ENCODE data around the gene POLR3C.
"Not testable (repeated sequence)": the region's sequence is repeated elsewhere in the genome, so short reads cannot be mapped to it uniquely, and the experiment has no call there.

The POLR3C gene, protein sequence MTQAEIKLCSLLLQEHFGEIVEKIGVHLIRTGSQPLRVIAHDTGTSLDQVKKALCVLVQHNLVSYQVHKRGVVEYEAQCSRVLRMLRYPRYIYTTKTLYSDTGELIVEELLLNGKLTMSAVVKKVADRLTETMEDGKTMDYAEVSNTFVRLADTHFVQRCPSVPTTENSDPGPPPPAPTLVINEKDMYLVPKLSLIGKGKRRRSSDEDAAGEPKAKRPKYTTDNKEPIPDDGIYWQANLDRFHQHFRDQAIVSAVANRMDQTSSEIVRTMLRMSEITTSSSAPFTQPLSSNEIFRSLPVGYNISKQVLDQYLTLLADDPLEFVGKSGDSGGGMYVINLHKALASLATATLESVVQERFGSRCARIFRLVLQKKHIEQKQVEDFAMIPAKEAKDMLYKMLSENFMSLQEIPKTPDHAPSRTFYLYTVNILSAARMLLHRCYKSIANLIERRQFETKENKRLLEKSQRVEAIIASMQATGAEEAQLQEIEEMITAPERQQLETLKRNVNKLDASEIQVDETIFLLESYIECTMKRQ

DNA sequence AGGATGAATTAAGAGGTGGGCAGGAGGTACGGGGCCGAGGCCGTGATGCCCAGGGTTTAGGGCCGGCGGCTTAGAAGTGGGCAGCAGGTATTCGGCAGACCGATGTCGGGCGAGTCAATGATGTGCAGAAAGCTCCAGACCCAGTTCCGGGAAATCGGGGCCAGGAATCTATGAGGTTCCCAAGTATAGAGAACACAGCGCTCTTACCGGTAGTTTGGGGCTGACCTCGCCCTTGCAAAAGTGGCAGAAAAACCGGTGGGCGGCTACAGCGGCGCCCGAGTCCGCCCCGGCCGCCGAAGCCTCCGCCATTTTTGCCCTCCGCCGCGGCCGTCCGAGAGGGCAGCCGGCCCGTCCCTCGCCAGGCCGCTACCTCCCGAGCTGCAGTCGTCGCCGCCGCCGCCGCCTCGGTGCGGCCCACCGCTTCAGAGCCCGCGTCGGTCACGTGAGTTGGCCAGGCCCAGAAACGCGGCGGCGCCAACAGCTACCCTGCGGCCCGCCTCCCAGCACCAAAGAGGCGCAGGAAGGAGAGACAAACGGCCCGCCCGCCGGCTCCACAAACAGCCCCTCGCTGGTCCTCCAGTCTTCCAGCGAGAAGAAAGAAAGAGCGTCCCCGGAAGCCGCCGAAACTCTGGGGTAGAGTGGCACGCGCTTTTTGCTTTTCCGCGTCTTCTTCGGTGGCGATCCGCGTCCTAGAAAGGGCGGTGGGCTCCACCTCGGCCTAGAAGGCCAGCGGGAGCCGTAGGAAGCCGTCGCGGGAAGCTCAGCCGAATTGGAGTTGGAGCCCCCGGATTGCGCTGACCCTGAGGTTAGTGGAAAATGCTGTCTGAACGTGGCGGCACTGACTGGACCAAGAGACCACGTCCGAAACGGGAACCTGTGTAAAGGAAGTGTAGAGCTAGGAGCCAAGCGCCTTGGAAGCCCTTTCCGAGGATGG is at the start of gene POLR3C, which contains the start of gene RNF115:
TSS of gene POLR3C (plus strand) at position 636 of the 934 bp plus-strand sequence. CDS start 1,577 bp downstream, outside the sequence.
TSS of gene RNF115 (minus strand) at position 531 of the 934 bp plus-strand sequence. CDS start at position 309, 222 bp downstream.
- H3K4me1 Mint-ChIP-seq = peaks cover 12 to 18% of the 10 kb centered on the region in 2 donors
- H3K4me3 Mint-ChIP-seq = peak within 1 kb of the TSS; percentile 93 to 99
- H3K27me3 Mint-ChIP-seq = no peaks in the 10 kb centered on the region
- peaks cover 22 to 32% of the 10 kb centered on the region in 2 donors for H3K36me3 Mint-ChIP-seq
- H3K9me3 Mint-ChIP-seq = no peaks in the 10 kb centered on the region
- peak within 1 kb of the TSS; percentile 97 for H3K27ac Mint-ChIP-seq
- DNase-seq (peak; percentile 81), ATAC-seq (replicated peaks) (peak; percentile 97)

DNA sequence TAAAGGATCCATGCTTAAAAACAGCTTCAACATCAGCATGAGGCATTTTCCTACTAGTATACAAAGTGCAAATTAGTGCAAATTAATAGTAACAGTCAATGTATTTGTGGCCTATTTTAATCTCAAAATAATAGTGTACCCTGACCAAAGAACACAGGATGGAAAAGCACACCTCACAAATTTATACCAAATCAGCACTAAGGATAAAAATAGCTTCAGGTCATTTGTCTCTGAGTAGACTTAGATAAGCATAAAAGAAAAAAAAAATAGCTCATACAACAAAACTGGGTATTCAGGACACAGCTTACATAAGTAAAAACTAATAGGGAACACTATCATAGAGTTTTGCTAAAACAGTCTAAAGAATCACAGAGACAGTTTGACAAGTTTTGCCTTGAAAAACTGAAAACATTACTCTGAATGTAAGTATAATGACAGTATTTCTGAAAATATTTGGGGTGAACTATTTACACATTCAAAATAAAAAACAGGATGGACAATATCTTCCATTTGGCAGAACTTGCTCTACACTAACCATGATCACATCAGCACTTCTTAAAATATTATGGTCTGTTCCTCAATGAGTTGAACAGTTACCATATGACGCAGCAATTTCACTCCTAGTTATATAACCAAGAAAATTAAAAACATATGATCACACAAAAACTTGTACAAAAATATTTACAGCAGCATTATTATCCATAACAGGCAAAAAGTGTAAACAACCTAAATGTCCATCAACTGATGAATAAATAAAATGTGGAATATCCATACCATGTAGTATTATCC is 46.4 kb upstream of the POLR3C start:
- H3K27me3 Mint-ChIP-seq = no peaks in the 10 kb centered on the region
- H3K27ac Mint-ChIP-seq = peak overlapping the region; percentile 49
- no peaks in the 10 kb centered on the region for H3K9me3 Mint-ChIP-seq
- DNase-seq (no peak), ATAC-seq (replicated peaks) (no peak)
- H3K4me3 Mint-ChIP-seq = no peak overlapping the region
- peaks cover 0 to 10% of the 10 kb centered on the region in 2 donors for H3K4me1 Mint-ChIP-seq
- peaks cover 17 to 29% of the 10 kb centered on the region in 2 donors for H3K36me3 Mint-ChIP-seq

DNA sequence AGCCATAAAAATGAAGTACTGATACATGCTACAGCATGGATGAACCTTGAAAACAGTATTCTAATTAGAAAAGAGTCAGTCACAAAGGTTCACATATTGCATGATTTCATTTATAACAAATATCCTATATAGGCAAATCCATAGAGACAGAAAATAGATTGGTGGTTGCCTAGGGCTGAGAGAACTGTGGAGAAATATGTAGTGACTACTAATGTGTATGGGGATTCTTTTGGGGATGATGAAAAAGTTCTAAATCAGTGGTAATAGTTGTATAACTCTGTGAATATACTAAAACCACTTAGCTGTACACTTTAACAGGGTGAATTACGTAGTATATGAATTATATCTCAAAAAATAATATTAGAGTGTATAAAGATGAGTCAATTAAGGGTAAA is 45.9 kb upstream of the POLR3C start:
- H3K4me1 Mint-ChIP-seq = peaks cover 0 to 10% of the 10 kb centered on the region in 2 donors
- ATAC-seq (replicated peaks) (no peak), DNase-seq (no peak)
- H3K27ac Mint-ChIP-seq = no peak overlapping the region
- H3K4me3 Mint-ChIP-seq = no peak overlapping the region
- no peaks in the 10 kb centered on the region for H3K27me3 Mint-ChIP-seq
- peaks cover 13 to 24% of the 10 kb centered on the region in 2 donors for H3K36me3 Mint-ChIP-seq
- no peaks in the 10 kb centered on the region for H3K9me3 Mint-ChIP-seq

DNA sequence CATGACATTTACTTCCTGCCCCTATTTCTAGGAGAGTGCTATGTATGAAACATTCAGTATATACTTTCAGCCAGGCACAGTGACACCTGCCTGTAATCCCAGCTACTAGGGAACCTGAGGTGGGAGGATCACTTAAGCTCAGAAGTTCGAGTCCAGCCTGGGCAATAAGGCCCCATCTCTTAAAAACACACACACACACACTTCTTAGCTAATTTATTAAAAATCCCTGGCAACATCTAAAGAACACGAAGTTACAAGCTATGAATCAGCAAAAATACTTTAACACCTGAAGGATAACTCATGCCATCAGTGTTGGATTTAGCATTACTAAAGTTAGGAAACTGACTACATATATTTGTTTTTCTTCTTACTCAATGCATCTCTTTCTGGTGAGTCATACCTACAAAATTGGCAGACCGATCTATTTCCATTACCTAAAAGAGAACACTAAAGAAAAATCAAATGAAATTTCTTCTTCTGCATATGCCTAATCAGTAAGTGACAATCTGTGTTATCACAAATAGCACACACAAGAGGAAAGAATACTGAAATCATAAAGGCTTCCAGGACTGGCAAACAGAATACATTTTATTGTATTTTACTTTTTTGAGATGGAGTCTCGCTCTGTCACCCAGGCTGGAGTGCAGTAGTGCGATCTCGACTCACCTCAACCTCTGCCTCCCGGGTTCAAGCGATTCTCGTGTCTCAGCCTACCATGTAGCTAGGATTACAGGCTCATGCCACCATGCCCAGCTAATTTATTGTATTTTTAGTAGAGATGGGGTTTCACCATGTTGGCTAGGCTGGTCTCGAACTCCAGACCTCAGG is 41.5 kb upstream of the POLR3C start:
- no peak for ATAC-seq (replicated peaks)

DNA sequence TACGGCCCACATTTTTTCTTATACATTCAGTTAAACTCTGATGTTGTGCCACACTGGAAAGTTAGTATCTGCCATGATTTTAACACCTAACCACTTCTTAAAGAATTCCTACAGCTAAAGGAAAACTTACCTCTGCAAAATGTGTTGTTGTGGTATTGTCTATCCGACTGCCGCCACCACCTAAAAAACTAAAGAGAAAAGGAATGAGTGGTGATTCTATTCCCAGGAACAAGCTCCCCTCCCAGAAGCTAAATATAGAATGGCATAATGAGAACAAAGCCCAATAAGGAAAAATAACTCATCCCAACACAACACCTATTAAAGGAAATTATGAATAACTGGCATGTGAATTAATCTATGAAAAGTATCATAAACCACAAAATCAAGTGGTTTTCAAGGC is 39.6 kb upstream of the POLR3C start:
- DNase-seq (no peak), ATAC-seq (replicated peaks) (no peak)
- Mint-ChIP-seq H3K27ac (no peak overlapping the region), H3K9me3 (no peaks in the 10 kb centered on the region), H3K36me3 (peaks cover 12 to 24% of the 10 kb centered on the region in 2 donors), H3K4me3 (no peak overlapping the region), H3K27me3 (no peaks in the 10 kb centered on the region), H3K4me1 (peaks cover 2 to 6% of the 10 kb centered on the region in 2 donors)

More for the DNA sequence above, 41.5 kb upstream of the POLR3C start:
- Mint-ChIP-seq H3K4me3 (no peak overlapping the region), H3K4me1 (peaks cover 2 to 6% of the 10 kb centered on the region in 2 donors), H3K27ac (no peak overlapping the region), H3K9me3 (no peaks in the 10 kb centered on the region), H3K27me3 (no peaks in the 10 kb centered on the region), H3K36me3 (peaks cover 8 to 19% of the 10 kb centered on the region in 2 donors)
- DNase-seq = no peak

DNA sequence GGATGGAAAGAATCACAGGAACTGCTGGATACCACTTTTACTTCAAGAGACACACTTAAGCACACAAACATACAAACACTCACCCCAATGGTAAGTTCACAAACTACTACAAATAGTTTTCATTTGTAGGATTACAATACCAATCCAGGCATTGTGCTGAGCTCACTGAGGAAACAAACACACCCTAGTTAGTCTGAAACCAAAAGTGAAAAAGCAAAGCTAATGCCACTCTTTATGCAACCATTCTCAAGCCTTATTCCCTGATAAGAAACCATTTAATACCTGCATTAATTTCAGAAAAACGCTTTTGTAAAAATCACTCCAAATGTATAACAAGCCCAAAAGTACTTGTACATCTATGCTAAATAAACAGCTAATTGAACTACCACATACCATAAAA is 38.5 kb upstream of the POLR3C start:
- no peak for ATAC-seq (replicated peaks)
- peaks cover 2 to 6% of the 10 kb centered on the region in 2 donors for H3K4me1 Mint-ChIP-seq
- no peak overlapping the region for H3K27ac Mint-ChIP-seq
- peaks cover 12 to 24% of the 10 kb centered on the region in 2 donors for H3K36me3 Mint-ChIP-seq
- no peak overlapping the region for H3K4me3 Mint-ChIP-seq
- no peaks in the 10 kb centered on the region for H3K27me3 Mint-ChIP-seq
- no peaks in the 10 kb centered on the region for H3K9me3 Mint-ChIP-seq
- no peak for DNase-seq

DNA sequence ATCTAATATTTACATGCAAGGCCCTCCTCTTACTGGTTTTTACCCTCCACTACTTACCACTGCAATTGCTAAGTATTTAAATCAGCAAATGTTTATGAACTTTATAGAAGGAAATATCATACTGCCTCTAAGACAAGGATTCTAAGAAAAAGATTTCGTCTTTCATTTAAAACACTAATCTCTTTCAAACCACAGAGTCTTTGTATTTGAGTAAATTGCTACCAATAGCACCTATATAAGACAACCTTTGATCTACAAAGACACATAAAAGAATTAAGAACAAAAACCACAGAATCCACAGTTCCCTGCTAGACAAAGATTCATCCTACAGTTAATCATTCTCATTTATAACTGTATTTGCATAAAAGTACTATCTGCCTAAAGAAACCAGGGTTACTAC is 37.7 kb upstream of the POLR3C start:
- Mint-ChIP-seq H3K4me1 (peaks cover 2 to 6% of the 10 kb centered on the region in 2 donors), H3K9me3 (no peaks in the 10 kb centered on the region), H3K27me3 (no peaks in the 10 kb centered on the region), H3K4me3 (no peak overlapping the region), H3K36me3 (peaks cover 12 to 19% of the 10 kb centered on the region in 2 donors), H3K27ac (no peak overlapping the region)
- DNase-seq (no peak), ATAC-seq (replicated peaks) (no peak)

DNA sequence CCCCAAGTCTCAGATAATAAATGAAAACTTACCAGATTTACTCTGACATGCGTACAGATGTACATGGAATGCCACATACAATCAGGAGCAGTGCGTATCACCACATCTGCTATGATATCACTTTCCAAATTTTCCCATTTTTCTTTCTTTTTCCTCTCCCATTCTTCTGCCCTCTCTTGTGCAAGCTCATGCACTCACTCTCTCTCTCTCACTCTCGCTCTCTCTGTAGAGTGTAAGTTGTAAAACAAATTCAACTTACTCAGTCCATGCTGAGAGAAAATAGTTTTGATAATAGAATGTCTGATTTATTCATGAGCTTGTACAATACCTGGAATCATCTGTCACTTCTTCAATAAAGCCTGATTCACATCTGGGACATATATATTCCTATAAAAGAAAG is 35.4 kb upstream of the POLR3C start:
- Mint-ChIP-seq H3K36me3 (peaks cover 14 to 23% of the 10 kb centered on the region in 2 donors), H3K9me3 (no peaks in the 10 kb centered on the region), H3K4me3 (no peak overlapping the region), H3K27ac (no peak overlapping the region), H3K27me3 (no peaks in the 10 kb centered on the region), H3K4me1 (peaks cover 2 to 13% of the 10 kb centered on the region in 2 donors)
- DNase-seq = no peak
- no peak for ATAC-seq (replicated peaks)

DNA sequence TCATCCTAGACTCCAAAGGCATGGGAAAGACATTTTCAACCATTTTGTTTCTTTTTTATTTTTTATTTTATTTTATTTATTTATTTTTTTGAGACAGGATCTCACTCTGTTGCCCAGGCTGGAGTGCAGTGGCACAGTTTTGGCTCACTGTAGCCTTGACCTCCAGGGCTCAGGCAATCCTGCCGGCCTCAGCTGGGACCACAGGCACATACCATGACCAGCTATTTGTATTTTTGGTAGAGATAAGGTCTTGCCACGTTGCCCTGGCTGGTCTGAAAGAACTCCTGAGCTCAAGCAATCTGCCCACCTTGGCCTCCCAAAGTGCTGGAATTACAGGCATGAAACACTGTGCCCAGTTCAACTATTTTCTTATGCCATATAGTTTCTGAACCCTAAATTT is 32.1 kb upstream of the POLR3C start:
- H3K4me3 Mint-ChIP-seq; H3K27me3 Mint-ChIP-seq; H3K9me3 Mint-ChIP-seq; ATAC-seq (replicated peaks); DNase-seq; H3K27ac Mint-ChIP-seq: not testable (repeated sequence)
- H3K4me1 Mint-ChIP-seq = peaks cover 3 to 16% of the 10 kb centered on the region in 2 donors
- peaks cover 33 to 40% of the 10 kb centered on the region in 2 donors for H3K36me3 Mint-ChIP-seq

DNA sequence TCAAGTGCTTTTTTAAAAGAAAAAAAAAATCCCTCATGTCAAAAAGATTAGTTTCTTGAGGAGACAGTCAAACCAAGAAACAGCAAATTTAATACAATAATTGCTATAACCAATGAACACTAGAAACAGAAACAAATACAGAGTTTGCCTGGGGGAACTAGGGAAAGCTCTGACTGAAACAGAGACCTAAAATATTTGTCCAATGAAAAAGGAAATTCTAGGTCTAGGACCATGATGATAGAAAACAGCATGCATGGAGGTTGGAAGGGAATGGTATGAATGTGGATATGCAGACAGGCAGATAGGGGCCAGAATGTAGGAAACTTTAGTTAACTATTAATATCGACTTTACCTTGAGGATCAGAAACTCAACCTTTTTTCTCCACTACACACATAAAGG is 31.5 kb upstream of the POLR3C start:
- Mint-ChIP-seq H3K4me3 (no peak overlapping the region), H3K36me3 (peaks cover 37 to 45% of the 10 kb centered on the region in 2 donors), H3K27ac (no peak overlapping the region), H3K4me1 (peaks cover 6 to 16% of the 10 kb centered on the region in 2 donors), H3K9me3 (peaks cover 8 to 12% of the 10 kb centered on the region in 2 donors), H3K27me3 (no peaks in the 10 kb centered on the region)
- ATAC-seq (replicated peaks) = no peak
- DNase-seq = no peak

DNA sequence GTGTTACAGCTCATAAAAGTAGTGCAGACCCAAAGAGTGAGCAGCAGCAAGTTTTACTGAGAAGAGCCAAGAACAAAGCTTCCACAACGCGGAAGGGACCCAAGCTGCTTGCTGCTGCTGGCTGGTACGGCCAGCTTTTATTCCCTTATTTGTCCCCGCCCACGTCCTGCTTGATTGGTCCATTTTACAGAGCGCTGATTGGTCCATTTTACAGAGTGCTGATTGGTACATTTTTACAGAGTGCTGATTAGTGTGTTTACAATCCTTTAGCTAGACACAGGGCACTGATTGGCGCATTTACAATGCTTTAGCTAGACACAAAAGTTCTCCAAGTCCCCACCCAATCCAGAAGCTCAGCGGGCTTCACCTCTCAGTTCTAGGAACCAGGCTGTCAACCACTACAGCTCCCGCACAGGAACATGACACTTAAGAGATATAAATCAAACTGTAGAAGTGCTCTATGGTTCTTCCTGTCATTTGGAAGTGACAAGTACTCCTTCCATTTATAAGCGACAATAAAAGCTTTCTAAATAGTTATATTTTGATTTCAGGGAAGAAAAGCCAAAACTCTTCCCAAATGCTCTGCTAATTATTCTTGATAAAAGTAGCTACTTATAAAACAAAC is 28.6 kb upstream of the POLR3C start:
- ATAC-seq (replicated peaks) (no peak), DNase-seq (no peak)
- Mint-ChIP-seq H3K27me3 (no peaks in the 10 kb centered on the region), H3K4me1 (peaks cover 8 to 21% of the 10 kb centered on the region in 2 donors), H3K9me3 (peaks cover 13 to 19% of the 10 kb centered on the region in 2 donors), H3K4me3 (no peak overlapping the region), H3K27ac (no peak overlapping the region), H3K36me3 (peaks cover 50 to 60% of the 10 kb centered on the region in 2 donors)

DNA sequence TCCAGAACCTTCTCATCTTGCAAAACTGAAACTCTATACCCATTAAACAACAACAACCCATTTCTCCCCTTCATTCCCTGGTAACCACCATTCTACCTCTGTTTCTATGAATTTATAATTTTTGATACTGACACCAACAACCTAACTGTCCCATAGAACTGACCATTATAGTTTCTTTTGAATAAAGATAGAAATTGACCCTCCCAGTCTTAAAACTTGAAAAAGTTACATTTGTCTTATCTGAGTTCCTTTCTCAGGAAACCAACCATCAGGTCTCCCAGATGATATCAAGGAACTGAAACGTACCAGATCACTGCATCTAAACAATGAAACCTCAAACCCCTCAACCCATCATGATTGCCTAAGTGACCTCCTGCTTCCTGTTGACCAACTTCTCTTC is 27.2 kb upstream of the POLR3C start:
- peaks cover 13 to 19% of the 10 kb centered on the region in 2 donors for H3K9me3 Mint-ChIP-seq
- DNase-seq = no peak
- H3K4me3 Mint-ChIP-seq = no peak overlapping the region
- H3K27ac Mint-ChIP-seq = peak overlapping the region; percentile 21
- peaks cover 15 to 33% of the 10 kb centered on the region in 2 donors for H3K4me1 Mint-ChIP-seq
- no peaks in the 10 kb centered on the region for H3K27me3 Mint-ChIP-seq
- H3K36me3 Mint-ChIP-seq = peaks cover 50 to 68% of the 10 kb centered on the region in 2 donors
- no peak for ATAC-seq (replicated peaks)

Data from stimulated activated naive B cell treated with anti-CD40 and anti-IgM and Interleukin-4, amounts not matched to agents 10 μg/mL and 1 μg/mL and 100 μg/mL, for 72 hours (primary cell).